Aorta (tissue), 5 donors: ENCODE data around the gene CHD5. TPM values are rescaled to one million over a fixed set of nuclear protein-coding genes. Genes with fewer than 3 reads are reported as not detected.

Experiments used
- ATAC-seq: fragments of 200-7000 bp; cut with Tn5 transposase; one replicate; pipeline ENCODE4 v1.9.1; 2022; ENCODE audit warnings: moderate library complexity; ENCODE audit not compliant: low FRiP score
- DNase-seq, 2 donors: peaks; one replicate each; pipeline ENCODE4 v3.0.0-alpha.2; 2020
- H3K27ac ChIP-seq, 2 donors: one replicate each; pipeline ENCODE4 v1.5.1; 2013; ENCODE audit warnings: low read length in 2 of 2, mild to moderate bottlenecking in 2 of 2, moderate library complexity in 2 of 2, control low read depth in 1 of 2, inconsistent platforms in 1 of 2, low read depth in 1 of 2
- H3K27me3 ChIP-seq, 2 donors: one replicate each; pipeline ENCODE4 v1.6.1; 2013; ENCODE audit warnings: control low read depth in 1 of 2, low read length in 1 of 2, mild to moderate bottlenecking in 1 of 2, moderate library complexity in 1 of 2; ENCODE audit not compliant: insufficient read depth in 2 of 2, control insufficient read depth in 1 of 2
- H3K36me3 ChIP-seq, 2 donors: one replicate each; pipeline ENCODE4 v1.6.1; 2013; ENCODE audit warnings: control low read depth in 1 of 2, low read length in 1 of 2, mild to moderate bottlenecking in 1 of 2; ENCODE audit not compliant: insufficient read depth in 2 of 2, control insufficient read depth in 1 of 2
- H3K4me1 ChIP-seq, 2 donors: one replicate each; pipeline ENCODE4 v1.6.1; 2013; ENCODE audit warnings: low read length in 2 of 2, control low read depth in 1 of 2, mild to moderate bottlenecking in 1 of 2, moderate library complexity in 1 of 2; ENCODE audit not compliant: insufficient read depth in 2 of 2, control insufficient read depth in 1 of 2
- H3K4me3 ChIP-seq, 2 donors: one replicate each; pipeline ENCODE4 v1.5.1; 2013; ENCODE audit warnings: low read length in 2 of 2, control low read depth in 1 of 2, mild to moderate bottlenecking in 1 of 2
- H3K9me3 ChIP-seq: one replicate; pipeline ENCODE4 v1.6.1; 2013; ENCODE audit warnings: mild to moderate bottlenecking, low read length; ENCODE audit not compliant: control insufficient read depth
- WGBS, 2 donors: extraction: QIAGEN DNeasy Blood & Tissue Kit; methylation state at CpG; one replicate each; pipeline ENCODE4 v1.1.7; 2013; 5-methylcytosine and 5-hydroxymethylcytosine counted together
- intact Hi-C, 2 donors: fragments of 100-400 bp; cut with DNase I; formaldehyde crosslinking; loops; one replicate each; pipeline versions ENCODE4 v1.14.2 to v1.15.0; 2022
- polyA plus RNA-seq, 2 donors: library from polyadenylated mRNA; stranded (reverse); fragments of 200-250 nt; gene quantifications; one replicate each; pipeline ENCODE4 v1.2.3, GENCODE V29; 2013
- total RNA-seq, 2 donors: library from RNA; stranded (reverse); fragmentation: NEBNext Ultra II Directional; extraction: Animal tissue kit (Norgen Biotek cat#: 25700); gene quantifications; one replicate each; pipeline ENCODE4 v1.2.1, GENCODE V29; 2021
- donor health status: healthy with polysubstance abuse.
- donor health status: Bipolar disorder and iron deficiency.
- donor health status: DM: no; HTN: no; CAD: no.
- donor health status: DM: no; HTN: no; CAD: no.
- donor health status: DM: yes; HTN: yes; CAD: no.

The CHD5 gene
- total and polyA plus RNA-seq, 4 donors = 0.24 to 2.5 (median 0.32) TPM

DNA sequence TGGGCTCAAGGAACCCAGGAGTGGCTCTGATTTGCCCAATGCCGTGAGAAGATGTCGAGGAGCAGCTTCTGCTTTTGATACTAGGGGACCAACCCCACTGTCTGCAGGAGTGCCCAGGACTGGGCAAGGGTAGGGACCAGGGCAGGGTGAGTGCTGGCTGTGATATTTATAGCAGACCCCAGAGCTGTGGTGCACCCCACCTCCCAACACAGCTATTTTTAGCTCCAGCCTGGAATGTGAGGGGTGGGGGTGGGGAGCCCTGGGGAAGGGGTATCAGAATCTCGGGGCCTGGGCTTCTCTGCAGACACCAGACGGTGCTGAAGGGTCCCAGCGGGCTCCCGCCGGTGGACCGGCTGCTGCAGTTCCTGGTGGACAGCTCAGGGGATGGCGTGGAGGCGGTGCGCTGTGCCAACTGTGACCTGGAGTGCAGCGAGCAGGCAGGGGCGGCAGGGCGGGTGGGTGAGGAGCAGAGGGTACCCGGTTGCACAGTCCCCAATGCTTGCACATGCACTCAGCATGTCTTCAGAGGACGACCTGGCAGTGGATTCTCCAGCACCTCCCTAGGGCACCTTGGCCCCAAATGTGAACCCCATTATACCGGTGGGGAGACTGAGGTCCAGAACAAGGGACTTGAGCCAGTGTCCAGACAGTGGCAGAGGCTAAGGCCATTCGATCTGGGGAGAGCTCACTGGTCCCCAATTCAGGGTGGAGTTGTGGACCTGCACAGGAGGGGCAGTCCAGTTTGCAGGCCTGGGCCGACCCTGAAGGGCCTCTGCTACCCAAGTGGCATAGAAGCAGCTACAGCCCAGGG lies 27.2 kb upstream of the CHD5 start:
- Histone ChIP-seq H3K9me3 (no peaks in the 10 kb centered on the region), H3K36me3 (no peaks in the 10 kb centered on the region), H3K4me1 (no peaks in the 10 kb centered on the region), H3K27ac (no peak overlapping the region), H3K4me3 (no peak overlapping the region), H3K27me3 (no peaks in the 10 kb centered on the region)
- DNase-seq = no peak
- 80 to 89% methylated on average over 19 of the region's 19 CpGs for WGBS, 2 donors
- no peak for ATAC-seq
- intact Hi-C loops = loop anchor here in 1 of 2 donors (2.0 to 10.0 kb wide), 2 partner anchors 28 to 212 kb away; partner anchors contain the start of genes ICMT and NPHP4

DNA sequence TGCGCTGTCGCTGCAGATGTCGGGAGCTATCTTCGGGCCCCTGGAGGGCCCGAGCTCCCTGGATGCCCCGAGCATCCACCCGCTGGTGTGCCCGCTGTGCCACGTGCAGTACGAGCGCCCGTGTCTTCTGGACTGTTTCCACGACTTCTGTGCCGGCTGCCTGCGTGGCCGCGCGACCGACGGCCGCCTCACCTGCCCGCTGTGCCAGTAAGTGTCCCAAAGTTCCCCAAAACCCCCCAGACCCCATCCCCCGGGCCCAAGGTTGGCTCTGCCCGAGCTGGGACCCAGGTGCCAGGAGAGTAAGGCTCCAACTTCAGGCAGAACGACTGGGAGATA lies 26.4 kb upstream of the CHD5 start:
- H3K27me3 ChIP-seq = no peaks in the 10 kb centered on the region
- WGBS, 2 donors = 3 to 7% methylated on average over 25 of the region's 25 CpGs
- H3K9me3 ChIP-seq = no peaks in the 10 kb centered on the region
- intact Hi-C loops = loop anchor here in 1 of 2 donors (2.0 to 10.0 kb wide), 2 partner anchors 28 to 212 kb away; partner anchors contain the start of genes ICMT and NPHP4
- no peak overlapping the region for H3K27ac ChIP-seq
- no peak for DNase-seq
- ATAC-seq = no peak
- H3K4me1 ChIP-seq = no peaks in the 10 kb centered on the region
- H3K4me3 ChIP-seq = peak overlapping the region; percentile 23 to 45
- no peaks in the 10 kb centered on the region for H3K36me3 ChIP-seq

DNA sequence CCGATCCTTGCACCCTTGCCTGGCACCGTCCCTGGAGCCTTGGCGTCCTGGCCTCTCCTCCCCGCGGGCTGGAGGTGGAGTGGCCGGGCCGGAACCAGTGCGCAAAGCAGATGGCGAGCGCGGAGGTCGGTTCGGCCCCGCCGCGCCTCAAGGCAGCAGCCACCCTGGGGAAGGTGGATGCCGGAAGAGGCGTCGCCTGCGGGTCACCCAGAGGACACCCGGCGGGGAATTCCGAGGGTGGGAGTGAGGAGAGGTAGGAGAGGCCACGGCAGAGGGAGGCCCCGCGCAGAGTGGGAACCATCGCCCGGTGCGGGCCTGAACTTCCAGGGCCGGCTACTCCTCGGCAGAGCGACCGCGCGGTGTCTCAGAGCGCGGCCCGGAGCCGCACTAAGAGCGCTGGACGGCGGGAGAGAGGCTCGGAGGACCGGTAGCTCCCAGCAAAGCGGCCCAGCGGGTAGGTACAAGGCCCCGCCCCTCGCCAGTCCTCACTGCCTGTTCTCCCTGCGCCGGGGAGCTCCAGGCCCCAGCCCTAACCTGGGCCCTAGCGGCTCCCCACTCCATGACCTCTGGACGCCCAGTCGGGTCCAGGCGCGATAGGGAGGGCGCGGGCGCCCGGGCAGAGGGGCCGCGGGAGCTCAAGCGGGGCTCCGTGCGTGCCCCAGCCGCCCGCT lies 25.9 kb upstream of the CHD5 start, which contains the start of gene RNF207:
TSS of gene RNF207 (plus strand) at position 271 of the 671 bp plus-strand sequence. CDS start 417 bp downstream, outside the sequence.
- Histone ChIP-seq H3K4me1 (no peaks in the 10 kb centered on the region), H3K36me3 (no peaks in the 10 kb centered on the region), H3K27ac (no peak within 1 kb of the TSS), H3K9me3 (no peaks in the 10 kb centered on the region), H3K4me3 (peak within 1 kb of the TSS; percentile 23 to 45), H3K27me3 (no peaks in the 10 kb centered on the region)
- intact Hi-C loops = loop anchor here in 1 of 2 donors (2.0 to 10.0 kb wide), 2 partner anchors 29 to 211 kb away; partner anchors contain the start of genes ICMT and NPHP4
- peak; percentile 82 to 86 for DNase-seq
- WGBS, 2 donors = 1% methylated on average over 55 to 66 of the region's 66 CpGs
- ATAC-seq = peak; percentile 74

DNA sequence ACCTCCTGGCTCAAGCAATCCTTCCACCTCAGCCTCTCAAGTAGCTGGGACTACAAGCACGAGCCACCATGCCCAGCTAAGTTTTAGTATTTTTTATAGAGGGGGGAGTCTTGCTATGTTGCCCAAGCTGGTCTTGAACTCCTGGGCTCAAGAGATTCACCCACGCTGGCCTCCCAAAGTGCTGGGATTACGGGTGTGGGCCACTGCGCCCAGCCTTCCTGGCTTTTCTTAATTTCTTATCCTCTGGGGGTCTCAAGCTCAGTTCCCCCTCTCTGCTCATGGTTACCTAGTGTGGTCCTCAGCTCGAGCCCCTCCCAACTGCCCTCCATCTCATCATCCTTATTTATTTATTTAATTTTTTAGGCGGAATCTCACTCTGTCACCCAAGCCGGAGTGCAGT lies 22.1 kb upstream of the CHD5 start:
- no peak for ATAC-seq
- 85 to 87% methylated on average over 7 of the region's 7 CpGs for WGBS, 2 donors
- Histone ChIP-seq H3K27ac (no peak overlapping the region), H3K27me3 (no peaks in the 10 kb centered on the region), H3K4me1 (no peaks in the 10 kb centered on the region), H3K36me3 (no peaks in the 10 kb centered on the region), H3K9me3 (no peaks in the 10 kb centered on the region), H3K4me3 (no peak overlapping the region)
- intact Hi-C loops = loop anchor here in 1 of 2 donors (10.0 kb wide), 1 partner anchor 207 kb away; the partner anchor contains the start of gene NPHP4
- DNase-seq = no peak

DNA sequence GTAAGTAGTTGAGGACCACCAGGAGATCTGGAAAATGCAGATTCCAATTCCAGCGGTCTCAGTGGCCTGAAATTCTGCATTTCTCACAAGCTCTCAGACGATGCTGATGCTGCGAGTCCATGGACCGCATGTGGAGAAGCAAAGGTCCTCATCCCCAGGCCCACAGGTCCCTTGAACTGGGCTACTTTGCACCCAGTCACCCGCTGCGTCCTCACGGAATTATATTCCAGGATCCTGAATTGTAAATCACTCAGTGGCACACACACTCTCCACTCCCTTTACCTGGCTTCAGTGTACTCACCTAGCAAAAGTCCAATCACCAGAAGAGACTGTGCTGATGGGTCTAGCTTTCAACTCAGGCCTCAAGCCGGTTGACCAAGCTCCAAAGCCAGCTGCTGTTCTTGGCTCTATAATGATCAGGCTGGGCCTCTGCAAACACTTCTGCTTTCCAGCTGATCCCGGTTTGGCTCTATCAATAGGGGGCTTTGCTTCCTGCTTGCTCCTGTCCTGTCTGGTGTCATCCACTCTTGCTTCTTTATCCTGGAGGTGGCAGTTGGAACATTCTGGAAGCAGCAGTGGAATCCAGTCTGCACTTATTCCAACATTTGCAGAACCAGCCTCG lies 20.2 kb upstream of the CHD5 start:
- Histone ChIP-seq H3K4me3 (peak overlapping the region; percentile 11 to 14), H3K27me3 (no peaks in the 10 kb centered on the region), H3K9me3 (no peaks in the 10 kb centered on the region), H3K4me1 (no peaks in the 10 kb centered on the region), H3K36me3 (no peaks in the 10 kb centered on the region), H3K27ac (peak overlapping the region in 1 of 2 donors; percentile 61)
- WGBS, 2 donors = 57 to 58% methylated on average over 10 of the region's 10 CpGs
- intact Hi-C loops = loop anchor here in 1 of 2 donors (10.0 kb wide), 1 partner anchor 205 kb away; the partner anchor contains the start of gene NPHP4
- ATAC-seq = no peak
- no peak for DNase-seq

DNA sequence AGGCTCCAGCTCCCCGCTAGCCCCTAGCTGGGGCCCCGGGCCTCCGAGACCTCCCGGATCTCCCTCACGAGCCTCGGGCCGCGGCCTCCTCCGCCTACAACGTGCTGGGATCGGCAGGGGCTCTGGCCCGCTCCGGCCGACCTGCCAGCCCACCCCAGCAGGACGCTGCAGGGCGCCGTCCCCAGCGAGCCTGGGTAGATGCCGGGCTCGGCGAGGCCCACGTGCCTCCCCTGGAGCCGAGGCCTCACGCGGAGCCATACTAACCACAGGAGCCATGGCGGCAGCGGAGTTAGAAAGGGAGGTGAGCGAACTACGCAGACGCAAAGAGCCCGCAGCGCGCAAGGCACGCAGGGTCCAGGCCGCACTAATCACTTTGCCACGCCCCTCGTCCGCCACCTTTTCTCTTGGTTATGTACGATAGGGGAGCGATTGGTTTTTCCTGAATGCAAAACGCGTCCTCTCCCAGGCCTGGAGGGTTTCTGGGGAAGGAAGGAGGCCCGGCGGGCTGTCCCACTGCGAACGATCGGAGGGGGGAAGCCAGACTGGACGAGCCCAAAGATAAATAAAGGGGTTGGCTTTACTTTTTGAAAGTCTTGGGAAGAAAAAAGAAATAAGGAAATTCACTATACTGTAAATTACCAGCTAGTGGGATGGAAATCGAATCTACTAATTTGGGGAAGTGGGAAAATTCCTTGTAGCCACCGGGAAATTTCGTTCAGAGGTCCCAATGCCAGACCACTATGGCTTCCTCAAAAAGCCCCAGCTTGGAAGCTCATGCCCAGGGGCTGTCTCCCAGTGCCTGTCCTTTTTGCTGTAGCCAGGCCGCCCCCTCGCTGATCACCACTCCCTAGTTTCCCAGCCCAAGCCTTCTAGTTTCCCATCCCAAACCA lies 19.4 kb upstream of the CHD5 start, which contains the start of gene RPL22:
TSS of gene RPL22 (minus strand) at position 298 of the 890 bp plus-strand sequence. CDS start at position 276, 22 bp downstream.
- peak within 1 kb of the TSS; percentile 61 to 85 for H3K4me3 ChIP-seq
- WGBS, 2 donors = 1% methylated on average over 52 to 53 of the region's 53 CpGs
- intact Hi-C loops = loop anchor here in 1 of 2 donors (10.0 kb wide), 1 partner anchor 205 kb away; the partner anchor contains the start of gene NPHP4
- no peaks in the 10 kb centered on the region for H3K4me1 ChIP-seq
- no peaks in the 10 kb centered on the region for H3K9me3 ChIP-seq
- H3K27ac ChIP-seq = peak within 1 kb of the TSS in 1 of 2 donors; percentile 61
- ATAC-seq (peak; percentile 99), DNase-seq (peak; percentile 99)
- no peaks in the 10 kb centered on the region for H3K27me3 ChIP-seq
- no peaks in the 10 kb centered on the region for H3K36me3 ChIP-seq

DNA sequence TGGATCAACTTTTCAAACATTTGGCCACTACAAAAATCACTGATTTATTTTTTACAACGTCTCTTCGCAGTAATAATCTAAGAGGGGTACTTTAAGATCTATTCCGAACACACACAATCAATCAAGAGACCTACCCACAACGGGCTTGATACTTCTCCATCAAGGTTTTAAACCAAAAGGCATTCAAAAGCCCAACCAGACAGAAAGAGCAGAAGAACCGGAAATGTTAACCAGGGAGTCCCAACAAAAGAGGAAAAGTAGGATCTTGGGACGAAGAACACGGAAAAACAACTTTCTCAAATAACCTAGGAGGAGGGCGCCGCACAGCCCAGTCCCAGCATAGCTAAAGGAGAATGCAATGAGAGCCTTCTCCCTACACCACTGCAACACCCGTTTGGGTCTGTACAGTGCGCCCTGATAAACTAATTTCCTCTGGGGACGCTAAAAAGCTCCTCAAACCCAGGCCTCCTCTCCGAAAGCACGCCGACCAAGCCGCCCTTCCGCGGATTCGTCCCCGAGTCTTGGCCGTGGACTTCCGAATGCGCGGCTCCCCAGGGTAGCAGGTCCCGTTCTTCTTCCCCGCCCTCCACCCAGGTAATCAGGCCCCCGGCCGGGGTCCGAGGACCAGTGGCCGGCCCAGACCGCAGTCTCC lies 18.7 kb upstream of the CHD5 start:
- no peaks in the 10 kb centered on the region for H3K27me3 ChIP-seq
- intact Hi-C loops = no loop called here
- H3K9me3 ChIP-seq = no peaks in the 10 kb centered on the region
- H3K4me3 ChIP-seq = peak overlapping the region; percentile 61 to 85
- H3K27ac ChIP-seq = no peak overlapping the region
- ATAC-seq (no peak), DNase-seq (no peak)
- WGBS, 2 donors = 1% methylated on average over 31 of the region's 31 CpGs
- peaks cover 0 to 1% of the 10 kb centered on the region in 2 donors for H3K36me3 ChIP-seq
- no peaks in the 10 kb centered on the region for H3K4me1 ChIP-seq
